DND-41 (cell line): ENCODE measurements around the gene HM13.

Experiments
- CTCF ChIP-seq: IDR thresholded peaks from 2 replicates; pipeline ENCODE4 v1.5.1; 2012; ENCODE audit warnings: borderline replicate concordance, low read length, moderate library complexity, mild to moderate bottlenecking; ENCODE audit not compliant: poor library complexity, severe bottlenecking; ENCODE audit errors: extremely low read depth
- EZH2 ChIP-seq: IDR thresholded peaks from 3 replicates; pipeline ENCODE4 v1.6.1; 2012; ENCODE audit warnings: borderline replicate concordance, low read depth, mild to moderate bottlenecking, moderate library complexity, low read length, inconsistent platforms; ENCODE audit not compliant: severe bottlenecking

GRCh38 chr20:31570021-31570463 lies 55.8 kb downstream of the HM13 start:
- TF ChIP-seq CTCF: no peak
- no peak for TF ChIP-seq EZH2
